GM18511 (cell line): ENCODE data around the gene SURF1.
"Not testable (repeated sequence)": the region's sequence is repeated elsewhere in the genome, so short reads cannot be mapped to it uniquely, and the experiment has no call there.

ENCODE experiments used
- ATAC-seq: cut with Tn5 transposase; IDR thresholded peaks from one replicate; pipeline ENCODE4 v1.9.1; 2021; ENCODE audit warnings: mild to moderate bottlenecking, moderate library complexity; ENCODE audit not compliant: unreplicated experiment

Gene SURF1

GRCh38 chr9:133327834-133328484 lies 28.3 kb downstream of the SURF1 start:
- ATAC-seq = no peak

- ATAC-seq = not testable (repeated sequence)
These were observed 29.3 kb downstream of the SURF1 start for GRCh38 chr9:133327021-133327420.

GRCh38 chr9:133323991-133324703 lies 32.1 kb downstream of the SURF1 start:
- ATAC-seq = no peak

- ATAC-seq = no peak
These were observed 33.1 kb downstream of the SURF1 start for GRCh38 chr9:133323211-133323610.

GRCh38 chr9:133322701-133323100 lies 33.6 kb downstream of the SURF1 start:
- no peak for ATAC-seq

GRCh38 chr9:133321411-133321935 lies 34.8 kb downstream of the SURF1 start:
- ATAC-seq = no peak

- ATAC-seq = no peak
These were observed 35.8 kb downstream of the SURF1 start for GRCh38 chr9:133320421-133320881.

- ATAC-seq = not testable (repeated sequence)
These were observed 38.7 kb downstream of the SURF1 start for GRCh38 chr9:133317551-133317950.

GRCh38 chr9:133315997-133316396 lies 40.3 kb downstream of the SURF1 start:
- ATAC-seq = no peak

- ATAC-seq = no peak
These were observed 46.7 kb downstream of the SURF1 start for GRCh38 chr9:133309608-133310007.

- ATAC-seq = no peak
These were observed 49.0 kb downstream of the SURF1 start for GRCh38 chr9:133307301-133307700.

- no peak for ATAC-seq
These were observed 49.8 kb downstream of the SURF1 start for GRCh38 chr9:133306242-133307204.

GRCh38 chr9:133305731-133306130 lies 50.6 kb downstream of the SURF1 start:
- ATAC-seq = no peak

- ATAC-seq = no peak
These were observed 51.6 kb downstream of the SURF1 start for GRCh38 chr9:133304477-133305377.

- no peak for ATAC-seq
These were observed 52.2 kb downstream of the SURF1 start for GRCh38 chr9:133304158-133304470.

- ATAC-seq = no peak
These were observed 52.8 kb downstream of the SURF1 start for GRCh38 chr9:133303266-133304157.
